ENCODE measurements around the gene SNRPD2.

Gene SNRPD2

DNA sequence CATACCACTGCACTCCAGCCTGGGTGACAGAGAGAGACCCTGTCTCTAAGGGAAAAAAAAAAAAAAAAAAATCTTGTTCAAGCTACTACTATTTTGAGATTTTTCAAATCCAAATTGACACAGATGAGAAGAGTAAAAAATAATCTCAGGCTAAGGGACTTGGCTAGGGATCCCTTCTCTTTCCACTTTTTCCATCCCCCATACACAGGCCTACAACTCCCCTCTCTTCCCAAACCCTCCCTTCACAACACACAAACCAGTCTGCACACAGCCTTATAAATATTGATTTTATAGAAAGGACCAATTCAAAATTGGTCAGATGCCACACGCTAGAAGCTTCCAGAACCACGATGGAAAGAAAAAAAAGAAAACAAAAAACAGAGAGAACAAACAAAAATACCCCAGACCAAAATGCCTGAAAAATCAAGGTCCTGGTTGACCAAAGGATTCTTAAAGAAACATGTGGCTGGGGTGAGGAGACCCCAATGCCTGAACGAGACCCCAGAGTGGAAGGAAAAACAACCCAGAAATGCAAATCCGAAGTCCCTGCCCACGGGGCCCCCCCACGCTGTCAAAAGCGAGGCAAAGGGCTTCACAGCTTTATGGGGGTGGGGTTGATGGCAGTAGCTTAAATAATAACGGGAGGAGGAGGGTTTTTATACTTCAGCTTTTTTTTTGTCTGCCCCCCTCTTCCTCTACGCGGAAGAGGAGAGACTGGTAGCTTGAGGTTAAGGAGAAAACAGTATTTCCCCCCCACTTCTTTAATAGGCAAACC, 18.8 kb upstream of the SNRPD2 start:
- TF ChIP-seq FOXP2 (optimal IDR thresholded peaks at IDR 0.05; ENCODE audit: borderline replicate concordance, extremely low read depth, extremely low read length, insufficient read depth) (no peak), POLR2AphosphoS5 (IDR thresholded peaks at IDR 0.05; ENCODE audit: low read depth, low read length) (no peak), SIN3A (IDR thresholded peaks at IDR 0.05; ENCODE audit: borderline replicate concordance, insufficient read depth, low read length) (no peak), TAF1 (IDR thresholded peaks at IDR 0.05; ENCODE audit: borderline replicate concordance, insufficient read depth, low read length) (no peak)
- TF ChIP-seq, protein P1, sequence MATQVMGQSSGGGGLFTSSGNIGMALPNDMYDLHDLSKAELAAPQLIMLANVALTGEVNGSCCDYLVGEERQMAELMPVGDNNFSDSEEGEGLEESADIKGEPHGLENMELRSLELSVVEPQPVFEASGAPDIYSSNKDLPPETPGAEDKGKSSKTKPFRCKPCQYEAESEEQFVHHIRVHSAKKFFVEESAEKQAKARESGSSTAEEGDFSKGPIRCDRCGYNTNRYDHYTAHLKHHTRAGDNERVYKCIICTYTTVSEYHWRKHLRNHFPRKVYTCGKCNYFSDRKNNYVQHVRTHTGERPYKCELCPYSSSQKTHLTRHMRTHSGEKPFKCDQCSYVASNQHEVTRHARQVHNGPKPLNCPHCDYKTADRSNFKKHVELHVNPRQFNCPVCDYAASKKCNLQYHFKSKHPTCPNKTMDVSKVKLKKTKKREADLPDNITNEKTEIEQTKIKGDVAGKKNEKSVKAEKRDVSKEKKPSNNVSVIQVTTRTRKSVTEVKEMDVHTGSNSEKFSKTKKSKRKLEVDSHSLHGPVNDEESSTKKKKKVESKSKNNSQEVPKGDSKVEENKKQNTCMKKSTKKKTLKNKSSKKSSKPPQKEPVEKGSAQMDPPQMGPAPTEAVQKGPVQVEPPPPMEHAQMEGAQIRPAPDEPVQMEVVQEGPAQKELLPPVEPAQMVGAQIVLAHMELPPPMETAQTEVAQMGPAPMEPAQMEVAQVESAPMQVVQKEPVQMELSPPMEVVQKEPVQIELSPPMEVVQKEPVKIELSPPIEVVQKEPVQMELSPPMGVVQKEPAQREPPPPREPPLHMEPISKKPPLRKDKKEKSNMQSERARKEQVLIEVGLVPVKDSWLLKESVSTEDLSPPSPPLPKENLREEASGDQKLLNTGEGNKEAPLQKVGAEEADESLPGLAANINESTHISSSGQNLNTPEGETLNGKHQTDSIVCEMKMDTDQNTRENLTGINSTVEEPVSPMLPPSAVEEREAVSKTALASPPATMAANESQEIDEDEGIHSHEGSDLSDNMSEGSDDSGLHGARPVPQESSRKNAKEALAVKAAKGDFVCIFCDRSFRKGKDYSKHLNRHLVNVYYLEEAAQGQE (IDR thresholded peaks at IDR 0.05; ENCODE audit: insufficient read depth in 1 of 2, low read depth in 2 of 2, low read length in 2 of 2) = no peak

DNA sequence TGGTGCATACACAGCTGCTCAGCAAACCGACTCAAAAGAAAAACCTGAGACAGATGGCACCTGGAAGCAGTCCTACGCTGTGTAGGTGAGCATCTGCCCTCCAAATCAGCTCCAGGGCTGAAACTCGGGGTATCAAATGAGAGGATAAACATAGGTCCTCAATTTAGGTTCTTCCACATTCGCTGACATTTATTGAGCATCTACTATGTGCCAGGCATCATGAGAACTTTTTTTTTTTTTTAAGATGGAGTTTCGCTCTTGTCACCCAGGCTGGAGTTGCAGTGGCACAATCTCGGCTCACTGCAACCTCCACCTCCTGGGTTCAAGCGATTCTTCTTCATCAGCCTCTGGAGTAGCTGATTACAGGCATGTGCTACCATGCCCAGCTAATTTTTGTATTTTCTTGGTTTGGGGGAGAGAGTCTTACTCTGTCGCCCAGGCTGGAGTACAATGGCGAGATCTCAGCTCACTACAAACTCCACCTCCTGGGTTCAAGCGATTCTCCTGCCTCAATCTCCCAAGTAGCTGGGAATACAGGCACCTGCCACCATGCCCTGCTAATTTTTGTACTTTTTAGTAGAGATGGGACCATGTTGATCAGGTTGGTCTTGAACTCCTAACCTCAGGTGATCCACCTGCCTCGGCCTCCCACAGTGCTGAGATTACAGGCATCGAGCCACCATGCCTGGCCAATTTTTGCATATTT, 14.1 kb upstream of the SNRPD2 start:
- TF ChIP-seq TAF1 (IDR thresholded peaks at IDR 0.05; ENCODE audit: borderline replicate concordance, insufficient read depth, low read length) (no peak), SIN3A (IDR thresholded peaks at IDR 0.05; ENCODE audit: borderline replicate concordance, insufficient read depth, low read length) (no peak), FOXP2 (optimal IDR thresholded peaks at IDR 0.05; ENCODE audit: borderline replicate concordance, extremely low read depth, extremely low read length, insufficient read depth) (no peak), POLR2AphosphoS5 (IDR thresholded peaks at IDR 0.05; ENCODE audit: low read depth, low read length) (no peak)
- TF ChIP-seq, protein P1 (IDR thresholded peaks at IDR 0.05; ENCODE audit: insufficient read depth in 1 of 2, low read depth in 2 of 2, low read length in 2 of 2) = no peak

DNA sequence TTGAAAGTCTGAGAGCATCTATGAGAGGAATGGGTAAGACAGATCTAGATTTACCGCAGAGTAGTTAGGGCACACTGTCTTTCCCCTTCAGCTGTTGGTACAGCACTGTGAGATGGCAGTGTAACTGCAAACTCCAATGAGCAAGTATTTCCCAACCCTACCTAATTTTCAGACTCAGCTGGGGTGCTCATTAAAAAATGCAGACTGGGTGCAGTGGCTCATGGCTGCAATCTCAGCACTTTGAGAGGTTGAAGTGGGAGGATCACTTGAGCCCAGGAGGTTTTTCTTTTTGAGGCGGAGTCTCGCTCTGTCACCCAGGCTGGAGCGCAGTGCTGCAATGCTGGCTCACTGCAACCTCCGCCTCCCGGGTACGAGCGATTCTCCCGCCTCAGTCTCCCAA, 13.4 kb upstream of the SNRPD2 start:
- TF ChIP-seq POLR2AphosphoS5 (IDR thresholded peaks at IDR 0.05; ENCODE audit: low read depth, low read length) (no peak), SIN3A (IDR thresholded peaks at IDR 0.05; ENCODE audit: borderline replicate concordance, insufficient read depth, low read length) (no peak), FOXP2 (optimal IDR thresholded peaks at IDR 0.05; ENCODE audit: borderline replicate concordance, extremely low read depth, extremely low read length, insufficient read depth) (no peak), TAF1 (IDR thresholded peaks at IDR 0.05; ENCODE audit: borderline replicate concordance, insufficient read depth, low read length) (no peak)
- TF ChIP-seq, protein P1 (IDR thresholded peaks at IDR 0.05; ENCODE audit: insufficient read depth in 1 of 2, low read depth in 2 of 2, low read length in 2 of 2) = no peak

DNA sequence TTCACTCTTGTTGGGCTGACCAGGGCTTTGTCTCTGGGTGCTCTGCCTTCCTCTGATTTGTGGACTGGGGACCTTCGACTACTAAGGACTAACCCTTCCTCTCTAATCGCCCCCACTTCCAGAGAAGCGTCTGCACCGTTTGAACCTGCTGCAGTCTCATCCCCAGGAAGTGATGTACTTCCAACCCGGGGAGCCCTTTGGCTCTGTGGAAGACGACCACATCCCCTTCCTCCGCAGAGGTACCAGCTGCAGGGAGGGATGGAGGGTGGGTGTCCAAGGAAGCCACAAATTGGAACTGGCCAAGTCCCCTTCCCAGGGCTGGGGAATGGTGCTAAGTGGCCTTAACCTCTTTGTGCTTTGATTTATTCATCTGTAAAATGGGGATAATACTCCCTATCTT, 9.9 kb upstream of the SNRPD2 start:
- TF ChIP-seq TAF1 (IDR thresholded peaks at IDR 0.05; ENCODE audit: borderline replicate concordance, insufficient read depth, low read length) (no peak), SIN3A (IDR thresholded peaks at IDR 0.05; ENCODE audit: borderline replicate concordance, insufficient read depth, low read length) (no peak), FOXP2 (optimal IDR thresholded peaks at IDR 0.05; ENCODE audit: borderline replicate concordance, extremely low read depth, extremely low read length, insufficient read depth) (no peak), POLR2AphosphoS5 (IDR thresholded peaks at IDR 0.05; ENCODE audit: low read depth, low read length) (no peak)
- TF ChIP-seq, protein P1 (IDR thresholded peaks at IDR 0.05; ENCODE audit: insufficient read depth in 1 of 2, low read depth in 2 of 2, low read length in 2 of 2) = no peak
